ENCODE data around the gene RNF103. TPM values are rescaled to one million over a fixed set of nuclear protein-coding genes. Genes with fewer than 3 reads are reported as not detected.
A peak's percentile ranks its signal among the peaks of the same experiment; 100 is the strongest.

RNF103 gene
- total RNA-seq, 2 donors from 2014 or later: 29.0 to 37.0 TPM

GRCh38 chr2:86628091-86628522 lies 4.4 kb upstream of the RNF103 start:
- DNase-seq (ENCODE audit: low spot score): no peak
- intact Hi-C loops (cut with DNase I): loop anchor here in 1 of 2 donors (10.0 kb wide), 1 partner anchor 63 kb away; the partner anchor contains the start of gene CHMP3

- intact Hi-C loops (cut with DNase I): loop anchor here in 1 of 2 donors (10.0 kb wide), 1 partner anchor 63 kb away; the partner anchor contains the start of gene CHMP3
- DNase-seq (ENCODE audit: low spot score): no peak
Observed at GRCh38 chr2:86627550-86627949, 3.9 kb upstream of the RNF103 start.

GRCh38 chr2:86625096-86625495 lies 1.4 kb upstream of the RNF103 start:
- intact Hi-C loops (cut with DNase I): loop anchor here in 1 of 2 donors (10.0 kb wide), 1 partner anchor 60 kb away; the partner anchor contains the start of gene CHMP3
- no peak for DNase-seq (ENCODE audit: low spot score)

- intact Hi-C loops (cut with DNase I): loop anchor here in 1 of 2 donors (5.0 to 10.0 kb wide), 2 partner anchors 59 to 78 kb away; partner anchors contain the start of gene CHMP3
- DNase-seq (ENCODE audit: low spot score): no peak
Observed at GRCh38 chr2:86624267-86624547, 542 bp upstream of the RNF103 start.

GRCh38 chr2:86623043-86623493 lies 597 bp downstream of the RNF103 start:
- intact Hi-C loops (cut with DNase I): loop anchor here in 1 of 2 donors (5.0 to 10.0 kb wide), 2 partner anchors 58 to 79 kb away; partner anchors contain the start of gene CHMP3
- DNase-seq (ENCODE audit: low spot score): peak; percentile 88

GRCh38 chr2:86622519-86623042 lies 1.1 kb downstream of the RNF103 start:
- intact Hi-C loops (cut with DNase I): loop anchor here in 1 of 2 donors (5.0 to 10.0 kb wide), 2 partner anchors 58 to 80 kb away; partner anchors contain the start of gene CHMP3
- DNase-seq (ENCODE audit: low spot score): no peak

- intact Hi-C loops (cut with DNase I): loop anchor here in 1 of 2 donors (5.0 to 10.0 kb wide), 2 partner anchors 57 to 81 kb away; partner anchors contain the start of gene CHMP3
- DNase-seq (ENCODE audit: low spot score): no peak
Observed at GRCh38 chr2:86621280-86621943, 2.3 kb downstream of the RNF103 start.

GRCh38 chr2:86617738-86618137 lies 5.9 kb downstream of the RNF103 start:
- intact Hi-C loops (cut with DNase I): loop anchor here in 1 of 2 donors (10.0 kb wide), 1 partner anchor 163 kb away; no protein-coding TSS in a partner anchor
- no peak for DNase-seq (ENCODE audit: low spot score)

- no peak for DNase-seq (ENCODE audit: low spot score)
- intact Hi-C loops (cut with DNase I): loop anchor here in 1 of 2 donors (10.0 kb wide), 1 partner anchor 162 kb away; no protein-coding TSS in a partner anchor
Observed at GRCh38 chr2:86617153-86617552, 6.5 kb downstream of the RNF103 start.

- intact Hi-C loops (cut with DNase I): loop anchor here in 1 of 2 donors (10.0 kb wide), 1 partner anchor 162 kb away; no protein-coding TSS in a partner anchor
- DNase-seq (ENCODE audit: low spot score): no peak
Observed at GRCh38 chr2:86616502-86616901, 7.2 kb downstream of the RNF103 start.

- intact Hi-C loops (cut with DNase I): loop anchor here in 1 of 2 donors (10.0 kb wide), 1 partner anchor 161 kb away; no protein-coding TSS in a partner anchor
- DNase-seq (ENCODE audit: low spot score): no peak
Observed at GRCh38 chr2:86615596-86615995, 8.1 kb downstream of the RNF103 start.

GRCh38 chr2:86613515-86613914 lies 10.2 kb downstream of the RNF103 start:
- no peak for DNase-seq (ENCODE audit: low spot score)
- intact Hi-C loops (cut with DNase I): loop anchor here in 1 of 2 donors (10.0 kb wide), 1 partner anchor 159 kb away; no protein-coding TSS in a partner anchor

GRCh38 chr2:86610871-86611270 lies 12.8 kb downstream of the RNF103 start:
- intact Hi-C loops (cut with DNase I): loop anchor here in 1 of 2 donors (10.0 kb wide), 1 partner anchor 156 kb away; no protein-coding TSS in a partner anchor
- DNase-seq (ENCODE audit: low spot score): no peak

GRCh38 chr2:86608832-86609410 lies 14.7 kb downstream of the RNF103 start:
- intact Hi-C loops (cut with DNase I): no loop called here
- no peak for DNase-seq (ENCODE audit: low spot score)

- intact Hi-C loops (cut with DNase I): no loop called here
Observed at GRCh38 chr2:86603905-86604304, 19.8 kb downstream of the RNF103 start.

GRCh38 chr2:86598966-86599365 lies 24.7 kb downstream of the RNF103 start:
- intact Hi-C loops (cut with DNase I): no loop called here
- DNase-seq (ENCODE audit: low spot score): no peak

More at GRCh38 chr2:86603905-86604304, 19.8 kb downstream of the RNF103 start:
- no peak for DNase-seq (ENCODE audit: low spot score)

- intact Hi-C loops (cut with DNase I): no loop called here
- DNase-seq (ENCODE audit: low spot score): no peak
Observed at GRCh38 chr2:86596118-86596517, 27.5 kb downstream of the RNF103 start.

GRCh38 chr2:86593266-86593665 lies 30.4 kb downstream of the RNF103 start:
- DNase-seq (ENCODE audit: low spot score): no peak
- intact Hi-C loops (cut with DNase I): no loop called here

GRCh38 chr2:86592547-86593230 lies 31.0 kb downstream of the RNF103 start:
- DNase-seq (ENCODE audit: low spot score): no peak
- intact Hi-C loops (cut with DNase I): no loop called here
